DMS 273 (cell line): ENCODE data around the gene SNTG2.

ENCODE experiments used
- DNase-seq: peaks from one replicate; lab custom pipeline; 2025; ENCODE audit not compliant: unreplicated experiment; lab: John Stamatoyannopoulos, UW

SNTG2 gene

GRCh38 chr2:951224-952006 lies 766 bp downstream of the SNTG2 start:
- DNase-seq = no peak

GRCh38 chr2:953408-953807 lies 2.8 kb downstream of the SNTG2 start:
- no peak for DNase-seq

GRCh38 chr2:953975-954686 lies 3.5 kb downstream of the SNTG2 start:
- peak; percentile 41 for DNase-seq

GRCh38 chr2:954687-955000 lies 4.0 kb downstream of the SNTG2 start:
- DNase-seq = no peak

GRCh38 chr2:955829-956731 lies 5.4 kb downstream of the SNTG2 start:
- DNase-seq = no peak

- DNase-seq = no peak
These were observed 8.8 kb downstream of the SNTG2 start for GRCh38 chr2:959457-959856.

GRCh38 chr2:960061-960736 lies 9.6 kb downstream of the SNTG2 start:
- no peak for DNase-seq

- DNase-seq = no peak
These were observed 11.1 kb downstream of the SNTG2 start for GRCh38 chr2:961786-962185.

GRCh38 chr2:963876-964275 lies 13.2 kb downstream of the SNTG2 start:
- DNase-seq = no peak

- no peak for DNase-seq
These were observed 13.9 kb downstream of the SNTG2 start for GRCh38 chr2:964562-964961.

- DNase-seq = no peak
These were observed 15.0 kb downstream of the SNTG2 start for GRCh38 chr2:965640-966147.

- no peak for DNase-seq
These were observed 22.5 kb downstream of the SNTG2 start for GRCh38 chr2:973129-973528.

- DNase-seq = no peak
These were observed 23.4 kb downstream of the SNTG2 start for GRCh38 chr2:974054-974453.

GRCh38 chr2:974502-974901 lies 23.9 kb downstream of the SNTG2 start:
- peak; percentile 60 for DNase-seq

GRCh38 chr2:975095-975494 lies 24.4 kb downstream of the SNTG2 start:
- no peak for DNase-seq

GRCh38 chr2:979069-979928 lies 28.6 kb downstream of the SNTG2 start:
- DNase-seq = peak; percentile 26

GRCh38 chr2:980176-980575 lies 29.5 kb downstream of the SNTG2 start:
- DNase-seq = peak; percentile 49

- no peak for DNase-seq
These were observed 30.6 kb downstream of the SNTG2 start for GRCh38 chr2:981258-981657.

- no peak for DNase-seq
These were observed 31.1 kb downstream of the SNTG2 start for GRCh38 chr2:981759-982158.

GRCh38 chr2:985317-985898 lies 34.8 kb downstream of the SNTG2 start:
- peak; percentile 45 for DNase-seq
